Stimulated activated CD4-positive, alpha-beta T cell treated with anti-CD3 and anti-CD28 coated beads, Interleukin-2, amount 100 ng/mL, for 24 hours (primary cell): ENCODE measurements around the gene PROKR1.
"Not testable (repeated sequence)": the region's sequence is repeated elsewhere in the genome, so short reads cannot be mapped to it uniquely, and the experiment has no call there.

Source experiments
- DNase-seq, 2 donors: peaks; one replicate each; pipeline ENCODE4 v3.0.0-alpha.2; 2020

The PROKR1 gene

GRCh38 chr2:68659081-68659480, 15.7 kb downstream of the PROKR1 start:
- no peak for DNase-seq

- DNase-seq = no peak
Observed at GRCh38 chr2:68660658-68661057, 17.3 kb downstream of the PROKR1 start.

GRCh38 chr2:68662466-68662865, 19.1 kb downstream of the PROKR1 start:
- no peak for DNase-seq

- DNase-seq = peak in 1 of 2 donors; percentile 32
Observed at GRCh38 chr2:68663371-68664156, 20.2 kb downstream of the PROKR1 start.

GRCh38 chr2:68667371-68667770, 24.0 kb downstream of the PROKR1 start:
- no peak for DNase-seq

- DNase-seq = no peak
Observed at GRCh38 chr2:68669651-68670050, 26.3 kb downstream of the PROKR1 start.

- DNase-seq = no peak
Observed at GRCh38 chr2:68671961-68672360, 28.6 kb downstream of the PROKR1 start.

GRCh38 chr2:68673631-68674030, 30.3 kb downstream of the PROKR1 start:
- DNase-seq = no peak

GRCh38 chr2:68675470-68675869, 32.1 kb downstream of the PROKR1 start:
- no peak for DNase-seq

GRCh38 chr2:68677837-68678236, 34.5 kb downstream of the PROKR1 start:
- not testable (repeated sequence) for DNase-seq

- not testable (repeated sequence) for DNase-seq
Observed at GRCh38 chr2:68679166-68679916, 36.0 kb downstream of the PROKR1 start.

- DNase-seq = not testable (repeated sequence)
Observed at GRCh38 chr2:68679917-68680267, 36.5 kb downstream of the PROKR1 start.

- DNase-seq = no peak
Observed at GRCh38 chr2:68684197-68684596, 40.8 kb downstream of the PROKR1 start.

GRCh38 chr2:68686178-68686577, 42.8 kb downstream of the PROKR1 start:
- DNase-seq = no peak

GRCh38 chr2:68687018-68687417, 43.6 kb downstream of the PROKR1 start:
- no peak for DNase-seq

- DNase-seq = peak in 1 of 2 donors; percentile 8
Observed at GRCh38 chr2:68689553-68690537, 46.5 kb downstream of the PROKR1 start.

- no peak for DNase-seq
Observed at GRCh38 chr2:68690851-68691250, 47.5 kb downstream of the PROKR1 start.

GRCh38 chr2:68692511-68692910, 49.1 kb downstream of the PROKR1 start:
- DNase-seq = no peak

- DNase-seq = no peak
Observed at GRCh38 chr2:68693951-68694350, 50.6 kb downstream of the PROKR1 start.

GRCh38 chr2:68695971-68696370, 52.6 kb downstream of the PROKR1 start:
- DNase-seq = no peak

- DNase-seq = no peak
Observed at GRCh38 chr2:68696554-68696953, 53.2 kb downstream of the PROKR1 start.

GRCh38 chr2:68698567-68699377, 55.4 kb downstream of the PROKR1 start:
- no peak for DNase-seq
